OCI-LY3 (cell line): Measurements from ENCODE around the gene DSN1.

Source experiments
- H2AFZ ChIP-seq: fragments of 200-600, 300-600 bp; shearing (Covaris generic); 2 replicates; pipeline ENCODE4 v1.6.0; 2014; ENCODE audit warnings: antibody characterized with exemption, low read depth, low read length
- H3K27ac ChIP-seq: fragments of 200-600, 300-600 bp; sonication (generic); 2 replicates; pipeline ENCODE4 v1.5.1; 2014; ENCODE audit warnings: mild to moderate bottlenecking, low read length, moderate library complexity, mixed read lengths
- H3K27me3 ChIP-seq: fragments of 200-600, 300-600 bp; sonication (generic); 2 replicates; pipeline ENCODE4 v1.6.1; 2014; ENCODE audit warnings: low read depth, low read length, mixed read lengths
- H3K36me3 ChIP-seq: fragments of 200-600, 300-600 bp; sonication (generic); replicated peaks from 2 replicates; pipeline ENCODE3; 2014; ENCODE audit warnings: low read depth, low read length, mixed read lengths
- H3K4me1 ChIP-seq: fragments of 300-600, 200-600 bp; sonication (generic); 2 replicates; pipeline ENCODE4 v1.6.1; 2014; ENCODE audit warnings: low read length, mixed read lengths
- H3K4me2 ChIP-seq: fragments of 200-600, 300-600 bp; sonication (generic); 2 replicates; pipeline ENCODE4 v1.6.1; 2014; ENCODE audit warnings: low read length, mixed read lengths
- H3K4me3 ChIP-seq: fragments of 300-600, 200-600 bp; sonication (generic); 2 replicates; pipeline ENCODE4 v1.5.1; 2014; ENCODE audit warnings: antibody characterized with exemption, mild to moderate bottlenecking, low read length, moderate library complexity
- H3K79me2 ChIP-seq: fragments of 300-600, 200-600 bp; shearing (Covaris generic); 2 replicates; pipeline ENCODE4 v1.6.1; 2014; ENCODE audit warnings: mild to moderate bottlenecking, low read length, mixed read lengths
- H3K9ac ChIP-seq: fragments of 300-600, 200-600 bp; shearing (Covaris generic); 2 replicates; pipeline ENCODE4 v1.6.0; 2014; ENCODE audit warnings: mild to moderate bottlenecking, low read length, moderate library complexity
- H3K9me3 ChIP-seq: fragments of 200-600, 300-600 bp; shearing (Covaris generic); 2 replicates; pipeline ENCODE4 v1.6.1; 2014; ENCODE audit warnings: low read length, mixed read lengths; ENCODE audit not compliant: insufficient read depth
- H4K20me1 ChIP-seq: fragments of 200-600, 300-600 bp; sonication (generic); 2 replicates; pipeline ENCODE4 v1.6.1; 2016; ENCODE audit warnings: low read length, mixed read lengths; ENCODE audit not compliant: insufficient read depth
- CTCF ChIP-seq: fragments of 200-600, 300-600 bp; sonication (generic); IDR thresholded peaks from 2 replicates; pipeline ENCODE4 v1.5.1; 2014; ENCODE audit warnings: antibody characterized with exemption, low read length, low read depth
- EZH2phosphoT487 ChIP-seq: fragments of 200-600 bp; shearing (Covaris generic); IDR thresholded peaks from 2 replicates; pipeline ENCODE4 v1.6.1; 2018; ENCODE audit warnings: antibody characterized with exemption, mixed run types, low read depth

DSN1 gene

GRCh38 chr20:36728986-36729385 lies 44.6 kb downstream of the DSN1 start:
- no peak overlapping the region for H3K27ac ChIP-seq
- no peaks in the 10 kb centered on the region for H3K27me3 ChIP-seq

GRCh38 chr20:36726168-36726567 lies 47.4 kb downstream of the DSN1 start:
- H3K36me3 ChIP-seq, result no peaks in the 10 kb centered on the region
- no peaks in the 10 kb centered on the region for H3K27me3 ChIP-seq
- no peak overlapping the region for H3K27ac ChIP-seq
- peaks cover 9% of the 10 kb centered on the region for H3K4me1 ChIP-seq
- H3K9me3 ChIP-seq, result no peaks in the 10 kb centered on the region
- H3K79me2 ChIP-seq, result no peaks in the 10 kb centered on the region
- H3K9ac ChIP-seq, result no peak overlapping the region
- H4K20me1 ChIP-seq, result no peaks in the 10 kb centered on the region; the same call in 1 of the 2 replicates
- H2AFZ ChIP-seq, result no peak overlapping the region
- no peak for TF ChIP-seq EZH2phosphoT487
- TF ChIP-seq CTCF, result no peak
- H3K4me2 ChIP-seq, result no peak overlapping the region
- H3K4me3 ChIP-seq, result no peak overlapping the region

More at GRCh38 chr20:36728986-36729385, 44.6 kb downstream of the DSN1 start:
- Histone ChIP-seq H2AFZ (no peak overlapping the region), H3K79me2 (no peaks in the 10 kb centered on the region), H3K4me3 (no peak overlapping the region), H3K4me2 (peak overlapping the region; percentile 5; the same call in 1 of the 2 replicates), H4K20me1 (no peaks in the 10 kb centered on the region), H3K9ac (no peak overlapping the region), H3K4me1 (peaks cover 12% of the 10 kb centered on the region), H3K36me3 (no peaks in the 10 kb centered on the region), H3K9me3 (no peaks in the 10 kb centered on the region)
- TF ChIP-seq CTCF (peak; percentile 40), EZH2phosphoT487 (no peak)

- H3K4me2 ChIP-seq, result no peak overlapping the region
- no peak for TF ChIP-seq EZH2phosphoT487
- no peak for TF ChIP-seq CTCF
- no peaks in the 10 kb centered on the region for H3K79me2 ChIP-seq
- no peak overlapping the region for H3K4me3 ChIP-seq
- no peak overlapping the region for H2AFZ ChIP-seq
- H3K9me3 ChIP-seq, result no peaks in the 10 kb centered on the region
- H3K4me1 ChIP-seq, result no peaks in the 10 kb centered on the region
- no peak overlapping the region for H3K9ac ChIP-seq
- H3K27ac ChIP-seq, result no peak overlapping the region
- no peaks in the 10 kb centered on the region for H3K36me3 ChIP-seq
- no peaks in the 10 kb centered on the region; the same call in 1 of the 2 replicates for H4K20me1 ChIP-seq
- H3K27me3 ChIP-seq, result no peaks in the 10 kb centered on the region
Measured at GRCh38 chr20:36720510-36720909, 53.1 kb downstream of the DSN1 start.

- no peak overlapping the region for H3K27ac ChIP-seq
- H3K79me2 ChIP-seq, result no peaks in the 10 kb centered on the region
- no peak overlapping the region for H3K4me2 ChIP-seq
- no peaks in the 10 kb centered on the region for H3K36me3 ChIP-seq
- no peaks in the 10 kb centered on the region for H3K4me1 ChIP-seq
- no peaks in the 10 kb centered on the region for H4K20me1 ChIP-seq
- no peaks in the 10 kb centered on the region for H3K27me3 ChIP-seq
- H3K9ac ChIP-seq, result no peak overlapping the region
- peak; percentile 41 for TF ChIP-seq CTCF
- TF ChIP-seq EZH2phosphoT487, result no peak
- no peaks in the 10 kb centered on the region for H3K9me3 ChIP-seq
- no peak overlapping the region for H2AFZ ChIP-seq
- H3K4me3 ChIP-seq, result no peak overlapping the region
Measured at GRCh38 chr20:36717657-36718056, 55.9 kb downstream of the DSN1 start.
